ENCODE results near the gene LAMA2.

DNA sequence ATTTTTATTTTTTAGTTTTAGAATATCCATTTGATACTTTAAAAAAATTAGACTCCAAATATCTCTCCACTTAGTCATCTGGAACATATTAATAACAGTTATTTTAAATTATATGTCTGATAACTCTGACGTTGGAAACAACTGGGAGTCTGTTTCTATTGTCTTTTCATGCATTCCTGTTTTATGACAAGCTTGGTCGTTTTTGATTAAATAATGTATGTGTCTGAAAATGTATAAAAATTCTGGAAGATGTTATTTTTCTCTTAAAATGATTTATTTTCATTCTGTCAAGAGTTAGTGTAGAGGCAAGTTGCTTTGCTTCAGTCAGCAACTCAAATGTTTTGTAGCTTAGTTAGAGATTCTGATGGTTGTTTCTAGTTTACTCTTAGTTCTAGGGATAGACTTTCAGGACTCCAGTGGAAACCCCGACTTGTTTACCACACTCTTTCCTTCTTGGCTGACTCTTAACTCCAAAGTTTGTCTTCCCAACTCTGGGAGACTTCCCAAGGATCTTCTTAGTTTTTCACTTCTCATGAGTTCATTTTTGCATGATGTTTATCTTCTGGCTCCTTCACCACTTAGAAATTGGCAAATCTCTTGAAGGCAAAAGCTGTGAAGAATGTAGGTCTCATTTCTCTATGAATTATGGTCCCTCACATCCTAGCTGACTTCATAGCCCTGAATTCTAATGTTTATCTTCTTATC lies 190.9 kb downstream of the LAMA2 start:
- TF ChIP-seq POLR2A (IDR thresholded peaks at IDR 0.05; ENCODE audit: low read length) (no peak), GATA1 (IDR thresholded peaks at IDR 0.05; ENCODE audit: low read depth, low read length) (no peak)

Measured in erythroblast (primary cell).